Left ventricle myocardium inferior (tissue), 1 donor: ENCODE results near the gene PLEKHA8. TPM values are rescaled to one million over a fixed set of nuclear protein-coding genes. Genes with fewer than 3 reads are reported as not detected.
"Not testable (repeated sequence)": the region's sequence is repeated elsewhere in the genome, so short reads cannot be mapped to it uniquely, and the experiment has no call there.

Experiments used
- DNase-seq: peaks from one replicate; pipeline ENCODE4 v3.0.0-alpha.2; 2020
- H3K27ac ChIP-seq: fragments of 200-600 bp; replicated peaks from 2 replicates; pipeline ENCODE4 v1.8.0; 2021
- H3K27me3 ChIP-seq: fragments of 200-600 bp; 2 replicates; pipeline ENCODE4 v1.8.0; 2021; ENCODE audit warnings: low read depth
- H3K36me3 ChIP-seq: fragments of 200-600 bp; 2 replicates; pipeline ENCODE4 v1.8.0; 2021
- H3K4me1 ChIP-seq: fragments of 200-600 bp; 2 replicates; pipeline ENCODE4 v1.8.0; 2021
- H3K4me3 ChIP-seq: fragments of 200-600 bp; 2 replicates; pipeline ENCODE4 v1.8.0; 2021; ENCODE audit warnings: mild to moderate bottlenecking, moderate library complexity
- H3K9me3 ChIP-seq: fragments of 200-600 bp; replicated peaks from 2 replicates; pipeline ENCODE4 v1.8.0; 2021
- CTCF ChIP-seq: fragments of 200-600 bp; IDR thresholded peaks from 2 replicates; pipeline ENCODE4 v1.8.0; 2021; ENCODE audit warnings: antibody characterized with exemption, mild to moderate bottlenecking, borderline replicate concordance
- intact Hi-C: fragments of 100-400 bp; cut with micrococcal nuclease; formaldehyde crosslinking; loops from one replicate; pipeline ENCODE4 v1.11.0; 2022
- total RNA-seq: library from RNA; stranded (reverse); fragmentation: NEBNext Ultra II Directional; extraction: Animal tissue kit (Norgen Biotek cat#: 25700); gene quantifications from one replicate; pipeline ENCODE4 v1.2.1, GENCODE V29; 2021
- donor health status: DM: no; HTN: yes; CAD: no; lungs with severe emphysema.

The PLEKHA8 gene
- total RNA-seq, 1 donor from 2014 or later, result 3.3 TPM

- intact Hi-C loops, result no loop called here
- no peaks in the 10 kb centered on the region for H3K4me1 ChIP-seq
- H3K36me3 ChIP-seq, result no peaks in the 10 kb centered on the region
- DNase-seq, result no peak
- H3K27ac ChIP-seq, result no peak overlapping the region
- no peak for TF ChIP-seq CTCF
- no peaks in the 10 kb centered on the region for H3K9me3 ChIP-seq
- no peak overlapping the region for H3K4me3 ChIP-seq
- H3K27me3 ChIP-seq, result no peaks in the 10 kb centered on the region
Observed at GRCh38 chr7:30088362-30088761, 60.1 kb downstream of the PLEKHA8 start.

DNA sequence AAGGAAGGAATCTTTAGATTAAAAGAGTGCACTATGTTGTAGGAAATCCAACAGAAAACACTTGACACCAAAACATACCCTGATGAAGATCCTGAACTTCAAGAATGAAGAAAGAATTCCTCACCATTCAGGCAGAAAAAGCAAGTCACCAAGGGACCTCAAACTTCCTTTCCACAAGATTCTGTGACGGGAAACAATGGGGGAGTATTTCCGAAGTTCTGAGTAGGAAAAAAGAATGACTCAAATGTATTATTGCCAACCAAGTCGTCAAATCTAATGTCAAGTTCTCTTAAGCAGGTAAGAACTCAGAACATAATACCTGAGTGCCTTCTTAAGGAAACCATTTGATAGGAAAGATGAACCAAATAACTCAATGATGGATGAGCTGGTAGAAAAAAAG, 61.9 kb downstream of the PLEKHA8 start:
- Histone ChIP-seq H3K9me3 (no peaks in the 10 kb centered on the region), H3K4me3 (no peak overlapping the region), H3K36me3 (no peaks in the 10 kb centered on the region), H3K4me1 (no peaks in the 10 kb centered on the region), H3K27ac (no peak overlapping the region), H3K27me3 (no peaks in the 10 kb centered on the region)
- TF ChIP-seq CTCF, result no peak
- intact Hi-C loops, result no loop called here
- no peak for DNase-seq

DNA sequence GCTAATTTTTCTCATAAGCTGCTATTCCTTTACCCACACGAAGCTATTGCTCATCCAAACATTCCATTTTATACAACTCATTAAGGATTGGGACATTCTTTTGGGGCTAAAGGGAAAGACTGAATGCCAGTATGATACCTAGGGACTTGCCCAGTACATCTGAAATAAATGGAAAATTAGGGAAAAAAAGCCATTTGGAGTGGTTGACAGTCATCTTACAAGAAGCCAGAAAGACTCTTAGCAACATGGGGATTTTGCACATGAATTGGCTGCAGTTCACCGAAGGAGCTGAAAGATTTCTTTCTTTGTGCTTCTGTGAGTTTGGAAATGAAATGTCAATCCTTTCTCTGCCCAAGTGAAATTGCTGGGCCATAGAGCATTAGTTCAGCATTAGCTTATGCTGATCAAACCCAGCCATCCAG, 63.3 kb downstream of the PLEKHA8 start:
- Histone ChIP-seq H3K4me1 (no peaks in the 10 kb centered on the region), H3K27me3 (no peaks in the 10 kb centered on the region), H3K9me3 (peaks cover 4% of the 10 kb centered on the region), H3K4me3 (no peak overlapping the region), H3K27ac (peak overlapping the region; percentile 38), H3K36me3 (no peaks in the 10 kb centered on the region)
- intact Hi-C loops, result no loop called here
- no peak for DNase-seq
- TF ChIP-seq CTCF, result no peak

GRCh38 chr7:30091987-30092386, 63.8 kb downstream of the PLEKHA8 start:
- intact Hi-C loops, result no loop called here
- no peaks in the 10 kb centered on the region for H3K36me3 ChIP-seq
- H3K27ac ChIP-seq, result peak overlapping the region; percentile 38
- no peak for DNase-seq
- no peak overlapping the region for H3K4me3 ChIP-seq
- H3K9me3 ChIP-seq, result peaks cover 4% of the 10 kb centered on the region
- H3K27me3 ChIP-seq, result no peaks in the 10 kb centered on the region
- no peaks in the 10 kb centered on the region for H3K4me1 ChIP-seq
- TF ChIP-seq CTCF, result no peak

DNA sequence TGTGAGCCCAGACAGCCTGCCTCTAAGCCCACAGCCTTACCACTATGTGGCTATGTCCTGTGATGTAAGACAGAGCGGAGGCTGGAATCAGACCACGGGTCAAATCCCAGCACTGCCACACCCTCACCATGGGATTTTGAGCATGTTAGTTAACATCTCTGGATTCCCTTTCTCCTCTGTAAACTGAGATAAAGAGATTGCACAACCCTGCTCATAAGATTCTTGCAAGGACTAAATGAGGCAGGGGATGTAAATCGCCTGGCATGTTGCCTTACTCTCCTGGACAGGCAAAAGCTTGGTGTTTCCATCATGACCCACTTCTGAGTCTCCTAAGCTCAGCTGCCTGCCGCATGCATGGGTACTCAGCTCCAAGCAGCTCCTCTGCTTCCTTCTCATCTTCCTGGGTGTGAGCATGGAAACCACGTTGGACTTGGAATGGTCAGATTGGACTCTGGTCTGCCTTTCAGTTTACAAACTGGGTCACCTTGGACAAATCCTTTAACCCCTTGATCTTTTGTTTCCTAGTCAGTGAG, 65.3 kb downstream of the PLEKHA8 start:
- no peaks in the 10 kb centered on the region for H3K27me3 ChIP-seq
- no peaks in the 10 kb centered on the region for H3K4me1 ChIP-seq
- H3K9me3 ChIP-seq, result peaks cover 4% of the 10 kb centered on the region
- no peak for TF ChIP-seq CTCF
- no peak overlapping the region for H3K27ac ChIP-seq
- H3K4me3 ChIP-seq, result no peak overlapping the region
- intact Hi-C loops, result no loop called here
- DNase-seq, result peak; percentile 23
- peaks cover 2% of the 10 kb centered on the region for H3K36me3 ChIP-seq

DNA sequence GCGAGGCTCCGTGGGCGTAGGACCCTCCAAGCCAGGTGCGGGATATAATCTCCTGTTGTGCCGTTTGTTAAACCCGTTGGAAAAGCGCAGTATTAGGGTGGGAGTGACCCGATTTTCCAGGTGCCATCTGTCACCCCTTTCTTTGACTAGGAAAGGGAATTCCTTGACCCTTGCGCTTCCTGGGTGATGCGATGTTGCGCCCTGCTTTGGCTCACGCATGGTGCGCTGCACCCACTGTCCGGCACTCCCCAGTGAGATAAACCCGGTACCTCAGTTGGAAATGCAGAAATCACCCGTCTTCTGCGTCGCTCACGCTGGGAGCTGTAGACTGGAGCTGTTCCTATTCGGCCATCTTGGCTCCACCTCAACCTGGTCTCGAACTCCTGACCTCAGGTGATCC, 70.4 kb downstream of the PLEKHA8 start:
- H3K4me3 ChIP-seq, intact Hi-C loops, DNase-seq, H3K27ac ChIP-seq, H3K4me1 ChIP-seq, H3K36me3 ChIP-seq, H3K27me3 ChIP-seq, H3K9me3 ChIP-seq: not testable (repeated sequence)
